DOHH2 (cell line): ENCODE data around the gene SLC16A4.

Source experiments
- H3F3A ChIP-seq: fragments of 200-600 bp; sonication (generic), shearing (Covaris generic); 2 replicates; pipeline ENCODE4 v1.6.0; 2016; ENCODE audit warnings: antibody characterized with exemption, mild to moderate bottlenecking; ENCODE audit not compliant: control insufficient read depth, insufficient read depth
- H3K27ac ChIP-seq: fragments of 200-600 bp; sonication (generic); 2 replicates; pipeline ENCODE4 v1.5.1; 2014; ENCODE audit warnings: low read depth, mild to moderate bottlenecking, low read length, moderate library complexity
- H3K27me3 ChIP-seq: fragments of 200-600 bp; sonication (generic); 2 replicates; pipeline ENCODE4 v1.6.1; 2014; ENCODE audit warnings: mild to moderate bottlenecking, low read length, mixed read lengths; ENCODE audit not compliant: control insufficient read depth
- H3K36me3 ChIP-seq: fragments of 200-600 bp; sonication (generic); 2 replicates; pipeline ENCODE4 v1.6.1; 2014; ENCODE audit warnings: mild to moderate bottlenecking, low read length, moderate library complexity, mixed read lengths; ENCODE audit not compliant: control insufficient read depth
- H3K4me1 ChIP-seq: fragments of 200-600 bp; sonication (generic); 2 replicates; pipeline ENCODE4 v1.6.1; 2014; ENCODE audit warnings: mild to moderate bottlenecking, low read length, mixed read lengths; ENCODE audit not compliant: control insufficient read depth
- H3K4me2 ChIP-seq: fragments of 200-600 bp; sonication (generic); 2 replicates; pipeline ENCODE4 v1.6.0; 2014; ENCODE audit warnings: mild to moderate bottlenecking, low read length, moderate library complexity
- H3K4me3 ChIP-seq: fragments of 200-600 bp; sonication (generic); 2 replicates; pipeline ENCODE4 v1.5.1; 2014; ENCODE audit warnings: mild to moderate bottlenecking, low read length, mixed read lengths
- H3K79me2 ChIP-seq: fragments of 200-600 bp; sonication (generic); 2 replicates; pipeline ENCODE4 v1.6.1; 2014; ENCODE audit warnings: mild to moderate bottlenecking, low read length, mixed read lengths; ENCODE audit not compliant: control insufficient read depth
- H3K9me2 ChIP-seq: fragments of 200-600 bp; sonication (generic); replicated peaks from 2 replicates; pipeline ENCODE4 v1.6.1; 2014; ENCODE audit warnings: mild to moderate bottlenecking, low read length, mixed read lengths; ENCODE audit not compliant: control insufficient read depth
- H3K9me3 ChIP-seq: fragments of 200-600 bp; sonication (generic); 2 replicates; pipeline ENCODE4 v1.6.1; 2014; ENCODE audit warnings: antibody characterized with exemption, low read length, mixed read lengths; ENCODE audit not compliant: control insufficient read depth, insufficient read depth
- H4K20me1 ChIP-seq: fragments of 200-600 bp; sonication (generic); 2 replicates; pipeline ENCODE4 v1.6.0; 2014; ENCODE audit warnings: low read depth, mild to moderate bottlenecking, antibody characterized with exemption, low read length, moderate library complexity; ENCODE audit not compliant: control insufficient read depth, insufficient read depth
- CTCF ChIP-seq: fragments of 200-600 bp; sonication (generic); IDR thresholded peaks from one replicate; pipeline ENCODE4 v1.5.1; 2014; ENCODE audit warnings: antibody characterized with exemption, mild to moderate bottlenecking, low read depth, low read length; ENCODE audit not compliant: poor library complexity, severe bottlenecking
- EZH2phosphoT487 ChIP-seq: fragments of 200-600 bp; sonication (generic); IDR thresholded peaks from 2 replicates; pipeline ENCODE4 v1.6.1; 2017; ENCODE audit warnings: borderline replicate concordance, mild to moderate bottlenecking, antibody characterized with exemption, low read length, moderate library complexity, mixed read lengths

Gene SLC16A4

GRCh38 chr1:110341146-110341871 lies 49.5 kb downstream of the SLC16A4 start:
- H3K27me3 ChIP-seq: no peaks in the 10 kb centered on the region
- H3F3A ChIP-seq: peaks cover 7% of the 10 kb centered on the region
- H3K4me1 ChIP-seq: peaks cover 67% of the 10 kb centered on the region
- peak overlapping the region; percentile 74 for H3K4me2 ChIP-seq
- peaks cover 79% of the 10 kb centered on the region for H3K36me3 ChIP-seq
- TF ChIP-seq CTCF: no peak
- no peak for TF ChIP-seq EZH2phosphoT487
- H3K79me2 ChIP-seq: peaks cover 86% of the 10 kb centered on the region
- no peaks in the 10 kb centered on the region for H3K9me2 ChIP-seq
- no peak overlapping the region for H3K27ac ChIP-seq
- H3K9me3 ChIP-seq: no peaks in the 10 kb centered on the region
- peak overlapping the region; percentile 91 for H3K4me3 ChIP-seq
- H4K20me1 ChIP-seq: peaks cover 50% of the 10 kb centered on the region

- Histone ChIP-seq H3K9me3 (no peaks in the 10 kb centered on the region), H3K36me3 (peaks cover 68% of the 10 kb centered on the region), H3K79me2 (peaks cover 85% of the 10 kb centered on the region), H3K4me1 (peaks cover 65% of the 10 kb centered on the region), H3K4me2 (peak overlapping the region; percentile 74), H3K4me3 (peak overlapping the region; percentile 91), H4K20me1 (peaks cover 45% of the 10 kb centered on the region), H3F3A (peaks cover 7% of the 10 kb centered on the region), H3K27ac (peak overlapping the region; percentile 93), H3K27me3 (no peaks in the 10 kb centered on the region), H3K9me2 (no peaks in the 10 kb centered on the region)
- TF ChIP-seq EZH2phosphoT487 (no peak), CTCF (no peak)
Measured at GRCh38 chr1:110340207-110340468, 50.7 kb downstream of the SLC16A4 start.

- Histone ChIP-seq H3K36me3 (peaks cover 62% of the 10 kb centered on the region), H3K4me1 (peaks cover 60% of the 10 kb centered on the region), H3K9me3 (no peaks in the 10 kb centered on the region), H3K27ac (peak overlapping the region; percentile 93), H4K20me1 (peaks cover 40% of the 10 kb centered on the region), H3K4me3 (peak overlapping the region; percentile 91), H3F3A (peaks cover 7% of the 10 kb centered on the region), H3K27me3 (no peaks in the 10 kb centered on the region), H3K9me2 (no peaks in the 10 kb centered on the region), H3K79me2 (peaks cover 80% of the 10 kb centered on the region), H3K4me2 (peak overlapping the region; percentile 74)
- TF ChIP-seq CTCF (no peak), EZH2phosphoT487 (no peak)
Measured at GRCh38 chr1:110339407-110340206, 51.2 kb downstream of the SLC16A4 start.
